CD14-positive monocyte (primary cell): ENCODE measurements around the gene TLX3. TPM values are rescaled to one million over a fixed set of nuclear protein-coding genes. Genes with fewer than 3 reads are reported as not detected.

Source experiments
- DNase-seq, 3 donors: peaks; one replicate each; pipeline ENCODE4 v3.0.0-alpha.2; 2011 to 2022
- H2AFZ ChIP-seq: 2 replicates; pipeline ENCODE4 v1.6.0; 2012; ENCODE audit warnings: mild to moderate bottlenecking, low read depth, low read length, inconsistent platforms; ENCODE audit not compliant: insufficient read depth, poor library complexity, severe bottlenecking
- H3K27ac ChIP-seq, 2 donors: 1 replicate in 1 of 2; 2 replicates in 1 of 2; pipeline ENCODE4 v1.5.1; 2012 to 2013; ENCODE audit warnings: low read length in 2 of 2, control low read depth in 1 of 2, inconsistent platforms in 1 of 2, low read depth in 1 of 2, mild to moderate bottlenecking in 1 of 2
- H3K27me3 ChIP-seq, 2 donors: one replicate each; pipeline versions ENCODE4 v1.6.0 to v1.6.1; 2011 to 2013; ENCODE audit warnings: low read length in 2 of 2; ENCODE audit not compliant: control insufficient read depth in 2 of 2, insufficient read depth in 2 of 2
- H3K36me3 ChIP-seq, 2 donors: replicated peaks in 1 of 2; 1 replicate in 1 of 2; 2 replicates in 1 of 2; pipeline versions ENCODE4 v1.5.1 to v1.6.1; 2012 to 2013; ENCODE audit warnings: low read length in 2 of 2, control low read depth in 1 of 2, inconsistent platforms in 1 of 2, mild to moderate bottlenecking in 1 of 2; ENCODE audit not compliant: insufficient read depth in 2 of 2, control insufficient read depth in 1 of 2
- H3K4me1 ChIP-seq, 2 donors: 1 replicate in 1 of 2; 2 replicates in 1 of 2; pipeline versions ENCODE4 v1.5.1 to v1.6.1; 2012 to 2013; ENCODE audit warnings: low read length in 2 of 2, control low read depth in 1 of 2, inconsistent platforms in 1 of 2, mild to moderate bottlenecking in 1 of 2, moderate library complexity in 1 of 2; ENCODE audit not compliant: insufficient read depth in 2 of 2, control insufficient read depth in 1 of 2
- H3K4me2 ChIP-seq: replicated peaks from 2 replicates; pipeline ENCODE3; 2012; ENCODE audit warnings: low read length, moderate library complexity, mild to moderate bottlenecking; ENCODE audit not compliant: poor library complexity, severe bottlenecking; ENCODE audit errors: extremely low read depth
- H3K4me3 ChIP-seq, 3 experiments: fragments of 200-600 bp in 1 of 3; sonication (generic) in 1 of 3; replicated peaks in 1 of 3; 1 replicate in 2 of 3; 2 replicates in 1 of 3; pipeline ENCODE4 v1.5.1; 2011 to 2013; ENCODE audit warnings: low read length in 3 of 3, mild to moderate bottlenecking in 3 of 3, control low read depth in 2 of 3, low read depth in 2 of 3, inconsistent platforms in 1 of 3, moderate library complexity in 1 of 3
- H3K79me2 ChIP-seq: 2 replicates; pipeline ENCODE4 v1.6.0; 2012; ENCODE audit warnings: mild to moderate bottlenecking, control low read depth, inconsistent platforms, low read length, moderate library complexity; ENCODE audit not compliant: insufficient read depth
- H3K9ac ChIP-seq: 2 replicates; pipeline ENCODE4 v1.6.0; 2017; ENCODE audit warnings: low read length, mild to moderate bottlenecking; ENCODE audit not compliant: insufficient read depth, poor library complexity, severe bottlenecking
- H3K9me3 ChIP-seq, 2 donors: replicated peaks in 1 of 2; 1 replicate in 1 of 2; 2 replicates in 1 of 2; pipeline versions ENCODE4 v1.5.1 to v1.6.1; 2012 to 2013; ENCODE audit warnings: low read length in 2 of 2, control low read depth in 1 of 2; ENCODE audit not compliant: control insufficient read depth in 1 of 2, insufficient read depth in 1 of 2
- H4K20me1 ChIP-seq: 2 replicates; pipeline ENCODE4 v1.6.0; 2012; ENCODE audit warnings: mild to moderate bottlenecking, low read length, control low read depth, moderate library complexity; ENCODE audit not compliant: insufficient read depth
- H3K27ac Mint-ChIP-seq, 7 donors: one replicate each; pipeline ENCODE4 v1.8.0; 2020; ENCODE audit warnings: mild to moderate bottlenecking in 7 of 7, mixed read lengths in 7 of 7, moderate library complexity in 6 of 7, inconsistent platforms in 2 of 7
- H3K27me3 Mint-ChIP-seq, 3 donors: one replicate each; pipeline ENCODE4 v1.8.0; 2021 to 2022; ENCODE audit warnings: low read depth in 3 of 3, mild to moderate bottlenecking in 3 of 3, mixed read lengths in 3 of 3, moderate library complexity in 3 of 3, inconsistent platforms in 1 of 3
- H3K36me3 Mint-ChIP-seq, 2 donors: one replicate each; pipeline ENCODE4 v1.8.0; 2020; ENCODE audit warnings: mixed read lengths in 2 of 2, inconsistent platforms in 1 of 2, mild to moderate bottlenecking in 1 of 2
- H3K4me1 Mint-ChIP-seq: one replicate; pipeline ENCODE4 v1.8.0; 2020; ENCODE audit warnings: mild to moderate bottlenecking, mixed read lengths
- H3K4me3 Mint-ChIP-seq, 2 donors: one replicate each; pipeline ENCODE4 v1.8.0; 2020; ENCODE audit warnings: mild to moderate bottlenecking in 2 of 2, mixed read lengths in 2 of 2, moderate library complexity in 1 of 2
- H3K9me3 Mint-ChIP-seq, 7 donors: one replicate each; pipeline ENCODE4 v1.8.0; 2020 to 2022; ENCODE audit warnings: mixed read lengths in 7 of 7, mild to moderate bottlenecking in 6 of 7, moderate library complexity in 6 of 7, inconsistent platforms in 2 of 7
- WGBS: methylation state at CpG from one replicate; pipeline ENCODE4 v1.1.5; 2013; ENCODE audit warnings: missing lambda C conversion rate; ENCODE audit not compliant: insufficient coverage; 5-methylcytosine and 5-hydroxymethylcytosine counted together
- intact Hi-C, 2 donors: fragments of 100-400 bp; cut with micrococcal nuclease; formaldehyde crosslinking; loops; one replicate each; pipeline versions ENCODE4 v1.15.0 to v1.15.1; 2023
- polyA plus RNA-seq, 3 donors: library from polyadenylated mRNA; depleted of rRNA in 1 of 3; unstranded in 2 of 3; stranded (reverse) in 1 of 3; fragments of 300-500 nt in 2 of 3; fragments of >200 nt in 1 of 3; fragmentation: Illumina TruSeq in 2 of 3; gene quantifications; 1 replicate in 2 of 3; 2 replicates in 1 of 3; pipeline ENCODE4 v1.2.3, GENCODE V29; 2012 to 2021
- TF ChIP-seq, protein P1 (sequence below): fragments of 200-600 bp; IDR thresholded peaks from one replicate; pipeline ENCODE4 v1.8.0; 2022; ENCODE audit warnings: antibody characterized with exemption, mild to moderate bottlenecking

The TLX3 gene
- polyA plus RNA-seq, 3 donors, result not detected

DNA sequence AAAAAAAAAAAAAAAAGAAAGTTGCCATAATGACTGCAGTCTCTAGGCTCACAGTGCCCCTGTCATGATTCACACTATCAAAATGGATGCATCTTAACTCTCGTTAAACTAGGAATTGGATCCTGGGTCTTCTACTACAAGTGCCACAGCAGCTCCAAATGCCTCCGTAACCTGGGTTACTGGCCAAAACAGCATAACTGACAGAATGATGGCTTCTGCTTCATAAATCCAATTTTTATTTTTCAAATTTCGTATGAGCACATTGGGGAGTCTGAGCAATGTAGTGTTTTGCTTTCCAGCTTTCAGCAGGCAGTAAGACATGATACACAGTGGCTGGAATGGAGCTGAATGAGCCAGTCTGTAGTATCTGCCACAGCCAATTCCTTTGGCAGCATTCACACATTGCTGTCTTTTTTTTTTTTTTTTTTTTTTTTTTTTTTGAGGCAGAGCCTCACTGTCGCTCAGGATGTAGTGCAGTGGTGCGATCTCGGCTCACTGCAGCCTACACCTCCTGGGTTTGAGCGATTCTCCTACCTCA is 42.6 kb downstream of the TLX3 start:
- no peak overlapping the region for H3K9ac ChIP-seq
- no peaks in the 10 kb centered on the region for H3K4me1 ChIP-seq
- Mint-ChIP-seq H3K36me3 (no peaks in the 10 kb centered on the region), H3K4me3 (no peak overlapping the region), H3K27ac (no peak overlapping the region), H3K9me3 (peaks cover 0 to 3% (median 0%) of the 10 kb centered on the region in 7 donors), H3K4me1 (no peaks in the 10 kb centered on the region), H3K27me3 (peaks cover 5 to 10% (median 6%) of the 10 kb centered on the region in 3 donors)
- no peak overlapping the region for H3K4me2 ChIP-seq
- no peak for DNase-seq
- H3K4me3 ChIP-seq, result no peak overlapping the region
- H3K27me3 ChIP-seq, result no peaks in the 10 kb centered on the region
- H3K36me3 ChIP-seq, result no peaks in the 10 kb centered on the region
- 100% methylated on average over 2 of the region's 7 CpGs for WGBS
- H4K20me1 ChIP-seq, result no peaks in the 10 kb centered on the region
- intact Hi-C loops, result no loop called here
- H3K27ac ChIP-seq, result no peak overlapping the region
- no peak overlapping the region for H2AFZ ChIP-seq
- H3K79me2 ChIP-seq, result no peaks in the 10 kb centered on the region
- H3K9me3 ChIP-seq, result no peaks in the 10 kb centered on the region
- TF ChIP-seq, protein P1, sequence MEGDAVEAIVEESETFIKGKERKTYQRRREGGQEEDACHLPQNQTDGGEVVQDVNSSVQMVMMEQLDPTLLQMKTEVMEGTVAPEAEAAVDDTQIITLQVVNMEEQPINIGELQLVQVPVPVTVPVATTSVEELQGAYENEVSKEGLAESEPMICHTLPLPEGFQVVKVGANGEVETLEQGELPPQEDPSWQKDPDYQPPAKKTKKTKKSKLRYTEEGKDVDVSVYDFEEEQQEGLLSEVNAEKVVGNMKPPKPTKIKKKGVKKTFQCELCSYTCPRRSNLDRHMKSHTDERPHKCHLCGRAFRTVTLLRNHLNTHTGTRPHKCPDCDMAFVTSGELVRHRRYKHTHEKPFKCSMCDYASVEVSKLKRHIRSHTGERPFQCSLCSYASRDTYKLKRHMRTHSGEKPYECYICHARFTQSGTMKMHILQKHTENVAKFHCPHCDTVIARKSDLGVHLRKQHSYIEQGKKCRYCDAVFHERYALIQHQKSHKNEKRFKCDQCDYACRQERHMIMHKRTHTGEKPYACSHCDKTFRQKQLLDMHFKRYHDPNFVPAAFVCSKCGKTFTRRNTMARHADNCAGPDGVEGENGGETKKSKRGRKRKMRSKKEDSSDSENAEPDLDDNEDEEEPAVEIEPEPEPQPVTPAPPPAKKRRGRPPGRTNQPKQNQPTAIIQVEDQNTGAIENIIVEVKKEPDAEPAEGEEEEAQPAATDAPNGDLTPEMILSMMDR, result no peak

DNA sequence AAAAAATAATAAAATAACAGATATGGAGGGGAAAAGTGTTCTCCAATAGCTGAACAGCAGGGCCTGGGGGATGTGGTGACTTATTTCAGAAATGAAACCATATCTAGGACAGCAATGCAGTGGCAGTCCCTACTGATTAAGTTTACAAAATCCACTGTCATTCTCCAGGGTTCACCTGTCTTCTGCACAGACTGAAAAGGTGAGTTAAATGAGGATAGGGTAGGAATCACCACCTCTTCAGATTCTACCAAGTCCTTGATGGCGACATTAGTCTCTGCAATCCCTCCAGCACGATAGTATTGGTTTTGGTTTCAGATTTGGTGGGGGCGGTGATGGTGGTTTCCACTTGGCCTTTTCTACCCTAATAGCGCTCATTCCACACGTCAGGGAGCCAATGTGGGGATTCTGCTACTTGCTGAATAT is 46.3 kb downstream of the TLX3 start:
- no peaks in the 10 kb centered on the region for H3K36me3 Mint-ChIP-seq
- Histone ChIP-seq H3K36me3 (no peaks in the 10 kb centered on the region), H3K27ac (no peak overlapping the region), H3K9me3 (no peaks in the 10 kb centered on the region), H3K4me2 (no peak overlapping the region), H3K4me3 (no peak overlapping the region), H2AFZ (no peak overlapping the region), H3K9ac (no peak overlapping the region), H3K79me2 (no peaks in the 10 kb centered on the region), H3K4me1 (no peaks in the 10 kb centered on the region), H3K27me3 (no peaks in the 10 kb centered on the region), H4K20me1 (no peaks in the 10 kb centered on the region)
- H3K4me1 Mint-ChIP-seq, result no peaks in the 10 kb centered on the region
- TF ChIP-seq, protein P1, result no peak
- no CpG with 5 or more reads among the region's 5 CpGs for WGBS
- intact Hi-C loops, result no loop called here
- H3K27ac Mint-ChIP-seq, result no peak overlapping the region
- no peak for DNase-seq
- no peak overlapping the region for H3K4me3 Mint-ChIP-seq
- H3K27me3 Mint-ChIP-seq, result peaks cover 0 to 4% (median 0%) of the 10 kb centered on the region in 3 donors
- H3K9me3 Mint-ChIP-seq, result peaks cover 0 to 3% (median 0%) of the 10 kb centered on the region in 7 donors
